COLO668 (cell line): Measurements from ENCODE around the gene SH3BP4.

Source experiments
- DNase-seq: peaks from one replicate; lab custom pipeline; 2025; ENCODE audit not compliant: unreplicated experiment; lab: John Stamatoyannopoulos, UW

SH3BP4 gene

GRCh38 chr2:234981197-234982095, 29.6 kb downstream of the SH3BP4 start:
- DNase-seq = peak; percentile 61

- peak; percentile 61 for DNase-seq
Measured at GRCh38 chr2:234982096-234982834, 30.4 kb downstream of the SH3BP4 start.

GRCh38 chr2:234983011-234983726, 31.4 kb downstream of the SH3BP4 start:
- peak; percentile 96 for DNase-seq

GRCh38 chr2:234985608-234986245, 33.9 kb downstream of the SH3BP4 start:
- DNase-seq = no peak

GRCh38 chr2:234986390-234986789, 34.6 kb downstream of the SH3BP4 start:
- DNase-seq = no peak

GRCh38 chr2:234986876-234987720, 35.3 kb downstream of the SH3BP4 start:
- no peak for DNase-seq

- no peak for DNase-seq
Measured at GRCh38 chr2:234987754-234988153, 35.9 kb downstream of the SH3BP4 start.

GRCh38 chr2:234988491-234988890, 36.7 kb downstream of the SH3BP4 start:
- DNase-seq = no peak

- DNase-seq = peak; percentile 28
Measured at GRCh38 chr2:234989183-234989701, 37.4 kb downstream of the SH3BP4 start.

GRCh38 chr2:234990300-234990699, 38.5 kb downstream of the SH3BP4 start:
- DNase-seq = no peak

- no peak for DNase-seq
Measured at GRCh38 chr2:234991290-234991689, 39.5 kb downstream of the SH3BP4 start.

GRCh38 chr2:234991793-234992192, 40.0 kb downstream of the SH3BP4 start:
- DNase-seq = no peak

GRCh38 chr2:234992196-234992595, 40.4 kb downstream of the SH3BP4 start:
- DNase-seq = no peak

GRCh38 chr2:234992624-234993349, 41.0 kb downstream of the SH3BP4 start:
- DNase-seq = no peak

- peak; percentile 63 for DNase-seq
Measured at GRCh38 chr2:234993541-234993981, 41.7 kb downstream of the SH3BP4 start.

GRCh38 chr2:234994438-234995321, 42.9 kb downstream of the SH3BP4 start:
- DNase-seq = peak; percentile 42

- DNase-seq = no peak
Measured at GRCh38 chr2:234995332-234996068, 43.7 kb downstream of the SH3BP4 start.
